Mucosa of descending colon (tissue), 3 donors: ENCODE measurements around the gene ADAMTSL1. TPM values are rescaled to one million over a fixed set of nuclear protein-coding genes. Genes with fewer than 3 reads are reported as not detected.

Experiments
- ATAC-seq: fragments of 200-7000 bp; cut with Tn5 transposase; one replicate; pipeline ENCODE4 v1.9.1; 2020; ENCODE audit warnings: mild to moderate bottlenecking, moderate library complexity
- DNase-seq, 3 donors: peaks; one replicate each; pipeline ENCODE4 v3.0.0-alpha.2; 2020
- H3K36me3 ChIP-seq: fragments of 200-600 bp; one replicate; pipeline ENCODE4 v1.8.0; 2021; ENCODE audit warnings: low read depth, mild to moderate bottlenecking
- H3K4me1 ChIP-seq: fragments of 200-600 bp; one replicate; pipeline ENCODE4 v1.8.0; 2021; ENCODE audit warnings: low read depth, mild to moderate bottlenecking
- H3K4me3 ChIP-seq: fragments of 200-600 bp; one replicate; pipeline ENCODE4 v1.8.0; 2021; ENCODE audit warnings: mild to moderate bottlenecking
- H3K9me3 ChIP-seq: fragments of 200-600 bp; one replicate; pipeline ENCODE4 v1.8.0; 2021; ENCODE audit warnings: mild to moderate bottlenecking
- intact Hi-C, 2 donors: fragments of 100-400 bp; cut with DNase I in 1 of 2; cut with micrococcal nuclease in 1 of 2; formaldehyde crosslinking; loops; one replicate each; pipeline versions ENCODE4 v1.11.0 to v1.11.1; 2022; cut with DNase I, micrococcal nuclease
- total RNA-seq, 3 donors: library from RNA; stranded (reverse); fragmentation: NEBNext Ultra II Directional in 2 of 3; extraction: Animal tissue kit (Norgen Biotek cat#: 25700) in 2 of 3; gene quantifications; one replicate each; pipeline versions ENCODE4 v1.2.1 to v1.2.4, GENCODE V29; 2021 to 2023
- TF ChIP-seq, protein P1 (sequence below): fragments of 200-600 bp; IDR thresholded peaks from one replicate; pipeline ENCODE4 v1.8.0; 2022; ENCODE audit warnings: antibody characterized with exemption, mild to moderate bottlenecking
- donor health status: DM: no; HTN: no; CAD: no; lungs with moderate emphysema.
- donor health status: DM: no; HTN: no; CAD: no.
- donor health status: DM: no; HTN: yes; CAD: no.

ADAMTSL1 gene
- total RNA-seq, 3 donors from 2014 or later, result 10.1 to 32.1 (median 22.6) TPM

DNA sequence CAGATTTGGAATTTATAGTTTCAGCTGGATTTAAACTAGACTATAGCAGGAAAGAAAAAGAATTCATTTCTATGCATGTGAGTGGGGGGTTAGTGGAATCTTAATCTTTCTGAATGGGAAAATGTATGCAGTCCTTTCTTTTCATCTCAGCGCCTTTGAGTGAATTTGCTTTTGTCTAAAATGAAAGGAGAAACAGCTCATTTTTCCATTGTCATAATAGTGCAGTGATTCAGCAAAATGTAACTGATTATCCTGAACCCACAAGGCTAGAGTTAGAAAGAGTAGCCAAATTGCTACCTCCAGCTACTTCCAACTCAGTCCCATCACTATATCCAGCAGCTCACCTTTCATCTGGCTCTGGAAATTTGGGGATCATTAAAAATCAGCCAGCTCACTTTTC lies 134.4 kb downstream of the ADAMTSL1 start:
- Histone ChIP-seq H3K4me1 (no peaks in the 10 kb centered on the region), H3K4me3 (no peak overlapping the region), H3K9me3 (no peaks in the 10 kb centered on the region), H3K36me3 (no peaks in the 10 kb centered on the region)
- intact Hi-C loops, result no loop called here
- TF ChIP-seq, protein P1, sequence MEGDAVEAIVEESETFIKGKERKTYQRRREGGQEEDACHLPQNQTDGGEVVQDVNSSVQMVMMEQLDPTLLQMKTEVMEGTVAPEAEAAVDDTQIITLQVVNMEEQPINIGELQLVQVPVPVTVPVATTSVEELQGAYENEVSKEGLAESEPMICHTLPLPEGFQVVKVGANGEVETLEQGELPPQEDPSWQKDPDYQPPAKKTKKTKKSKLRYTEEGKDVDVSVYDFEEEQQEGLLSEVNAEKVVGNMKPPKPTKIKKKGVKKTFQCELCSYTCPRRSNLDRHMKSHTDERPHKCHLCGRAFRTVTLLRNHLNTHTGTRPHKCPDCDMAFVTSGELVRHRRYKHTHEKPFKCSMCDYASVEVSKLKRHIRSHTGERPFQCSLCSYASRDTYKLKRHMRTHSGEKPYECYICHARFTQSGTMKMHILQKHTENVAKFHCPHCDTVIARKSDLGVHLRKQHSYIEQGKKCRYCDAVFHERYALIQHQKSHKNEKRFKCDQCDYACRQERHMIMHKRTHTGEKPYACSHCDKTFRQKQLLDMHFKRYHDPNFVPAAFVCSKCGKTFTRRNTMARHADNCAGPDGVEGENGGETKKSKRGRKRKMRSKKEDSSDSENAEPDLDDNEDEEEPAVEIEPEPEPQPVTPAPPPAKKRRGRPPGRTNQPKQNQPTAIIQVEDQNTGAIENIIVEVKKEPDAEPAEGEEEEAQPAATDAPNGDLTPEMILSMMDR, result no peak
- DNase-seq, result no peak
- no peak for ATAC-seq

- DNase-seq (no peak), ATAC-seq (no peak)
- intact Hi-C loops, result no loop called here
- Histone ChIP-seq H3K4me1 (no peaks in the 10 kb centered on the region), H3K9me3 (no peaks in the 10 kb centered on the region), H3K36me3 (no peaks in the 10 kb centered on the region), H3K4me3 (no peak overlapping the region)
- TF ChIP-seq, protein P1, result no peak
Measured at GRCh38 chr9:18610956-18611355, 137.0 kb downstream of the ADAMTSL1 start.

- H3K36me3 ChIP-seq, result no peaks in the 10 kb centered on the region
- no peaks in the 10 kb centered on the region for H3K4me1 ChIP-seq
- DNase-seq (no peak), ATAC-seq (no peak)
- H3K4me3 ChIP-seq, result no peak overlapping the region
- no peaks in the 10 kb centered on the region for H3K9me3 ChIP-seq
- intact Hi-C loops, result no loop called here
- TF ChIP-seq, protein P1, result no peak
Measured at GRCh38 chr9:18611971-18612370, 138.0 kb downstream of the ADAMTSL1 start.

- intact Hi-C loops, result no loop called here
- Histone ChIP-seq H3K9me3 (no peaks in the 10 kb centered on the region), H3K36me3 (no peaks in the 10 kb centered on the region), H3K4me1 (no peaks in the 10 kb centered on the region), H3K4me3 (no peak overlapping the region)
- ATAC-seq, result no peak
- TF ChIP-seq, protein P1, result no peak
- no peak for DNase-seq
Measured at GRCh38 chr9:18614116-18614515, 140.2 kb downstream of the ADAMTSL1 start.

DNA sequence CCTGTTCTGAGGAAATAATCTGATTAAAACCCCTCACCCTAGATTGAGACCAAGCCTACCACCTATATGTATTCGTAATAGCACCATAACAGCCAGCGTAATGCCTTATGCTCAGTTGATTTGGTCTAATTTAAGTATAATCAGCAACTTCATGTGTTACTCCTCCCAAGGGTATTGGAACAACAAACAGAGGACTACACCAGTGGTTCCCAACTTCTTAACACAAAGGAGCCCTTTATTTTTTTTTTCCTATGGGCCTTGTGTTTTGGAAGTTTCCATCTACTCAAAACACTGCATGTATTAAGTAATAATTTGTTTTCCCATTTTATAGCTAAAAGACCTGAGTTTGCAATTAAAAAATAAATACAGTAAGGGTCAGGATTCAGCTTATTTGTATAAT lies 140.7 kb downstream of the ADAMTSL1 start:
- intact Hi-C loops, result no loop called here
- H3K4me1 ChIP-seq, result no peaks in the 10 kb centered on the region
- H3K9me3 ChIP-seq, result no peaks in the 10 kb centered on the region
- DNase-seq (no peak), ATAC-seq (no peak)
- H3K36me3 ChIP-seq, result no peaks in the 10 kb centered on the region
- TF ChIP-seq, protein P1, result no peak
- no peak overlapping the region for H3K4me3 ChIP-seq

GRCh38 chr9:18616976-18617375 lies 143.0 kb downstream of the ADAMTSL1 start:
- Histone ChIP-seq H3K4me1 (no peaks in the 10 kb centered on the region), H3K4me3 (no peak overlapping the region), H3K36me3 (no peaks in the 10 kb centered on the region), H3K9me3 (no peaks in the 10 kb centered on the region)
- ATAC-seq, result no peak
- intact Hi-C loops, result no loop called here
- no peak for DNase-seq
- TF ChIP-seq, protein P1, result no peak
